Measurements from ENCODE around the gene TSPAN1.

DNA sequence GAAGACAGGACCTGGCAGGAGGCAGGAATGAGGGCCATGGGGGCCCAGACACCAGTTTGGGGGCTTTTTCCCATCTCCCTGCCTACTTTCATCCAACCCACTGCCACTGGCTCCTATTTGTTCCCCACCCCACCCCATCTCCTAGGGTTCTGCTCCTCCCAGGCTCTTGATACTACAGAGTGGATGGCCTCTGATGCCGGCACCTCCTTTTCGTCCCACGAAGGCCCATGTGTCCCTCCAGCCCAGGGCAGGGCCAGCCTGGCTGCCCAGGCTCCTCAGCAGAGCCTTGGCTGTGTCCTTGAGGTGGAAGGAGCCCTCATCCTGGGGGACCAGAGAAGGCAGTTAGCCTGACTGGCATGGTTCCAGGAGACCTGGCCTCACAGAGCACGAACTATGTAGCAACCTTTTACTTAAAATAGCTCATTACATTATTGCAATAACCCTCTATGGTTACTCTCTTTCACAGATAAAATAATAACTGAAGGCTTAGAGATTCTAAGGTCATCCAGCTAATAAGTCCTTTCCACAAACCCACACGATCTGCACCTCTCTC is 19.8 kb downstream of the TSPAN1 start:
- no peak for TF ChIP-seq CTCF (IDR thresholded peaks at IDR 0.05)
- TF ChIP-seq EP300 (IDR thresholded peaks at IDR 0.05), result no peak

Measured in gastroesophageal sphincter (tissue), 3 donors.